GM18502 (cell line): Measurements from ENCODE around the gene CCDC9B.
A peak's percentile ranks its signal among the peaks of the same experiment; 100 is the strongest.

ENCODE experiments used
- ATAC-seq: cut with Tn5 transposase; IDR thresholded peaks from one replicate; pipeline ENCODE4 v1.9.1; 2021; ENCODE audit warnings: mild to moderate bottlenecking; ENCODE audit not compliant: unreplicated experiment, poor library complexity

The CCDC9B gene

DNA sequence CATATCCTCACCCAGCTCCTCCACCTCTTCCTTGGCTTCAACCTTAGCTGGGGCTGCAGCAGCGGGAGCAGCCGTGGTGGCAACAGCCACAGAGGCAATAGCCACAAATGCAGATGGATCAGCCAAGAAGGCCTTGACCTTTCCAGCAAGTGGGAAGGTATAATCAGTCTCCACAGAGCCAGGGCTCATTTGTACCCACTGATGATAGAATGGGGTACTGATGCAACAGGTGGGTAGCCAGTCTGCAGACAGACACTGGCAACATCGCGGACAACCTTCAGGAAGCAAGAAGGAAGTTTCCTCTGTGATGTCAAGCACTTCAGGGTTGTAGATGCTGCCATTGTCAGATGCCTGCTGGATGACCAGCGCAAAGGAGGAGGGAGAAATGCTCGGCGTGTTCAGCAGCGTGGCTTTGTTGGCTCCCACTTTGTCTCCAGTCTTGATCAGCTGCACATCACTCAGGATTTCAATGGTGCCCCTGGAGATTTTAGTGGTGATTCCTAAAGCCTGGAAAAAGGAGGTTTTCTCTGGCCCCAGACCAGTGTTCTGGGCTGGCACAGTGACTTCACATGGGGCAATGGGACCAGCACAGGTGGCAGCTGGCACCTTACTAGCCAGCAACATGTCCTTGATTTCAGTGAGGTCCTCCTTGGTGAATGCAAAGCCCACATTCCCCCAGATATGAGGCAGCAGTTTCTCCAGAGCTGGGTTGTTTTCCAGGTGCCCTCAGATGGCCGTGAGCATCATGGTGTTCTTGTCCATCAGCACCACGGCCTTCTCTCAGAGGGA lies 28.2 kb downstream of the CCDC9B start:
- ATAC-seq = no peak

DNA sequence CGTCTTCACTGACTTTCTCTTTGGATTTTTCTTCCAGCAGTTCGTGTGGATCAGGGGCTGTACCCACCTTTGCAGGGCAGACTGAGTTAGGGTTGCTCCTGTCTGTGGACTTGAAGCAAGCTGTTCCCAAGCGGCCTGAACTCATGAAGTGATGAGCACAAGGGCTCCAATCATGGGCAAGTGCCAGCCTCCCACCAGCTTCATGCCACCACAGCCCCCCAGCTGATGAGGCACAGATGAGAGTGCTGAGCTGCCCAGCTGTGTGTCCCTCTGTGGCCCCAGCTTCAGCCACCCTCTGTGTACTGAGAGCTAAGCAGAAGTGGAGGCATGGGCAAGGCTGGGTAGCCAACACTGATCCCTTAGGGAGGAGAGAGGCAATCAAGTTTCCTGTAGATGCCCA lies 29.7 kb downstream of the CCDC9B start:
- ATAC-seq = no peak

DNA sequence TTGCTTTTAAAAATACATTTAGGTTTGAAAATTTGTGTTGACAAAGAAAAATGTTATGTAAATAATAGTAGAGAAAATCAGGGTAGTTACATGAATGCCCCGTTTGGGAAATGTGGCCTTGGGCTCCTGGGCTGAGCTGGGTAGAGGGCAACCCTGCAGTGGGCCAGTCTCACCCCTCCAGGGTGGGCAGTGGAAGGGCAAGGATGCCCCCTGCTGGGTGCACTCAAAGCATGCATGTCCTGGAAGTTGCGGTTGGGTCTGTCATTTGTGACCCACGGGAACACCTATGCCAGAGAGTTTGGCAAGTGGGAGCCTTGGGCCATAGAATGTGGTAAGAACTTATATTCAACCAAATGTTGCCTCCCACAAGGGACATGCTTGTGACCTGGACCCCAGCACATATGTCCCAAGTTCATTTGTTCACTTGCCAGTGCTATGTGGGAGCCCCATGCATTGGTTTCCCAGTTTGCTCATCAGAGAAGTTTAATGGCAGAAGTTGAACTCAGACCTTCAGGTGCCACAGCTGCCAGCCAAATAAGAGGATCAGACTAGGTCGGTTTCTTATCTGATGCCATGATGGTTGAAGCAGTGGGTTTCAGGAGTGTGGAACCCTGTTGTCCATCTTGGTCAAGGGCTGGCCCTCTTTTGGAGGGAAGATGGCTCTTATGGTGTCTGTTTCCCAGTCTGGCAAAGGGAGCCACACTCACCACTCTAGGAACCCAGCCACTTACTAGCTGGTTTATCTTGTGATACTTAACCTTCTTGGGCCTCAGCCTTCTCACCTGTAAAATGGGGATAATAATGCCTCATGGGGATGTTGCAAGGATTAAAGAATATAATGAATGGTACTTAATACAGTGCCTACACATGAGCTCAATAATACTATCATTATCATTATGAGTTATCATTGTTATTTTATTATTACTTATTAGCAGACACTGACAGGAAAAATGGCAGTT lies 30.5 kb downstream of the CCDC9B start:
- no peak for ATAC-seq

GRCh38 chr15:40309344-40309862 lies 31.3 kb downstream of the CCDC9B start:
- no peak for ATAC-seq

- peak; percentile 71 for ATAC-seq
These were observed 33.1 kb downstream of the CCDC9B start, which contains the start of gene PLCB2 for GRCh38 chr15:40307421-40308211. Gene PLCB2, minus strand, starts transcription at chr15:40307935. Its CDS starts 263 bp downstream, at chr15:40307672.

DNA sequence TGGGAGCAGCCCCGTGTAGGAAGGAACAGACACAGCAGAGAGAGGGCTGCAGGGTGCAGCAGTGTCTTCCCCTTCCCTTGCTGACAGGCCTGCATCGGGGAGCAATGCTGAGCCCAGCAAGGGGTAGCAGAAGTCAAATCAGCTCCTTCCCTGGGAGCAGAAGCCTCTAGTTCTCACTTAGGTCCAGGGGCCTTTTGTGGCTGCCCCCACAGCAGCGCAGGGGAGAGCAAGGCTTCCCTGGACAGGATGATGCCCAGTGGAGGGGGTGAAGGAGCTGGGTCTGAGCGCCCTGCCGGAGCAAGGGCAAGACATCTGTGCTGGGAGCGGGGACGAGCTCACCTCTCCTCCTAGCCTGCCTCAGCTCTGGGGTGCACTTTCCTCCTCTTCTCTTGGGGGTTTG lies 33.8 kb downstream of the CCDC9B start:
- no peak for ATAC-seq

GRCh38 chr15:40306371-40306770 lies 34.4 kb downstream of the CCDC9B start:
- ATAC-seq = no peak

DNA sequence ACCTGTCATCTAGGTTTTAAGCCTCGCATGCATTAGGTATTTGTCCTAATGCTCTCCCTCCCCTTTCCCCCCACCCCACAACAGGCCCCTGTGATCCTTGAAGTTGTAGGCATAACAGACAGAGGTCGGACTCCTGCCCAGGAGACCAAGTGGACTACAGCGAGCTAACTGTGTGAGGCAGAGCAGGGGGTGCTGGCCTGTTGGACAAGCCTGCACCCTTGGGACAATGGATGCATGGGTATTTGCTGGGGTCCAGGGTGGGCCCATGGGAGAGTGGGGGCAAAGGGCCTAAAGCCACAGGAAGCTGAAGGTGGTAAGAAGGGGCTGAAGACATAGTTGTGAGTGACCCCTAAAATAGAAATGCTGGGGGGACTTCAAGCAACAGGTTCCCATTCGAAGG lies 35.5 kb downstream of the CCDC9B start:
- ATAC-seq = no peak

DNA sequence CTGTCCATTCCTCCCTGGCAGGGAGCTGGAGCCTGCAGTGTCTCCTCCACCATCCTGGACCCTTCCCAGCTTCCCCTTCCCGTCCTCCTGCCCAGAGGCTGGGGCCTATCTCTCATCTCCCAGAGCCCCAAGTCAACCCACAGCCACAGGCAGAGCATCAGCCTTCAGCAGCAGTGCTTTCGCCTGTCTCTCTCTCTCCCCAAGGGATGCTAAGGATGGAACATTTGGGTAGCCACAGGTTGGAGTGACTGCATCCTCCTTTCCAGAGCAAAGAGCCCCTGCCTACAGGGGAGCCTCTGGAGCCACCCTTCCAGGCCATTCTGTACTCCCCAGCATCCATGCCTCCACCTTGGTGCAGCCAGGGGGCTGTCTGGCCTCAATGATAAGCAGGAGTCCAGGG lies 37.2 kb downstream of the CCDC9B start:
- ATAC-seq = no peak

GRCh38 chr15:40302981-40303380 lies 37.8 kb downstream of the CCDC9B start:
- ATAC-seq = no peak

DNA sequence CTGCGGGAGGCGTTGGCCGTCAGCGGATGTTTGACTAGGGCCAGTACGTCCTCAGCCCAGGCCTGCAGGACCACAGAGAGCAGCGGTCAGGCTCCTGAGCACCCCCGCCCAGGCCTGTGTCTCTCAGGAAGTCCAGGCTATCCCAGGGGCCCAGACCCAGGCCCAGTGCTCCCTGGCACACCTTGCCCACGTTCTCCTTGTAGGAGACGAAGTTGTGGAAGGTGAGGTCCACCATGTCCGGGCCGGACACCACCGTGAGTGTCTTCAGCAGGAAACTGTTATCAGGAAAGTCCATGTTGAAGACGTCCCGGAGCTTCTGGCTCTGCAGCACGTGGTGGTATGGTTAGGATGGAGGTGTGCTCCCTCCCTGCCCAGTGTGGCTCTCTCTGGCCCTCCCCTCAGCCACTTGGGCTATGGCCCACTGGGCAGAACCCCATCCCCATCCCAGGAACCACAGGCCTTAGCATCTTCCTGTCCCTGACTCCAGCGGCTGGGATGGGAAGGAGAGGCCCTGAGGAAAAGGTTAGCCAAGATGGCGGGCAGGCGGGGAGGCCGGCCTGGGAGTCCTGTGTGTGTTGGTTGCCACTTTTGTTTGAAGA lies 38.4 kb downstream of the CCDC9B start:
- no peak for ATAC-seq

GRCh38 chr15:40301467-40302179 lies 39.1 kb downstream of the CCDC9B start:
- ATAC-seq = no peak

DNA sequence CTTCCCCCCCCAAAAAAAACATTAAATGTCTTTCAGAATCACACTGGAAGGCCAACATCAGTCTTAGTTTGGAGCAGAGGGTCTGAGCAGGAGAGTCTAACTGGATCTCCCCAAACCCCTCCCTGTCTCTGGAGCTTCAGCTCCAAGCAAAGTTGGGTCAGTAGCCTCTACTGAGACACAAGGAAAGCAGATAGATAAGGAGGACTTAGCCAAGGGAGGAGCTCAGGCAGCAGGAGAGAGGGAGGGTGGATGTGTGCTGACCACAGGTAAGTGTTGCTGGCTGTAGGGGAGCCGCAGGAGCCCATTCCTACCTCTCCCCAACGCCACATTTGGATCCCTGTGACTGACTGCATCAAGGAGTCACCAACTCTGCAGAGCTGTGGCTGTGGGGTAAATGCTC lies 40.0 kb downstream of the CCDC9B start:
- ATAC-seq = no peak

DNA sequence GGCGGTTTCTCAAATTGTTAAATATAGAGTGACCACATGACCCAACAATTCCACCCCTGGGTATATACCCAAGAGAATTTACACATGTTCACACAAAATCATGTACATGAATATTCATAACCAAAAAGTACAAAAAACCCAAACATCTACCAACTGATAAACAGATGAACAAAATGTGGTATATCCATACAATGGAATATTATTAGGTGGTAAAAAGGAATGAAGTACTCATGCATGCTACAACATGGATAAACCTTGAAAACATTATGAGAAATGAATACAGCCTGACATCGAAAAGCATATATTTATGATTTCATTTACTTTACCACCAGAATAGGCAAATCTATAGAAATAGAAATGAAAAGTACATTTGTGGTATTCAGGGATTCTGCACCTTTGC lies 40.4 kb downstream of the CCDC9B start:
- ATAC-seq = no peak

- ATAC-seq = no peak
These were observed 42.4 kb downstream of the CCDC9B start for GRCh38 chr15:40298216-40298935.

GRCh38 chr15:40297356-40297755 lies 43.4 kb downstream of the CCDC9B start:
- ATAC-seq = no peak

DNA sequence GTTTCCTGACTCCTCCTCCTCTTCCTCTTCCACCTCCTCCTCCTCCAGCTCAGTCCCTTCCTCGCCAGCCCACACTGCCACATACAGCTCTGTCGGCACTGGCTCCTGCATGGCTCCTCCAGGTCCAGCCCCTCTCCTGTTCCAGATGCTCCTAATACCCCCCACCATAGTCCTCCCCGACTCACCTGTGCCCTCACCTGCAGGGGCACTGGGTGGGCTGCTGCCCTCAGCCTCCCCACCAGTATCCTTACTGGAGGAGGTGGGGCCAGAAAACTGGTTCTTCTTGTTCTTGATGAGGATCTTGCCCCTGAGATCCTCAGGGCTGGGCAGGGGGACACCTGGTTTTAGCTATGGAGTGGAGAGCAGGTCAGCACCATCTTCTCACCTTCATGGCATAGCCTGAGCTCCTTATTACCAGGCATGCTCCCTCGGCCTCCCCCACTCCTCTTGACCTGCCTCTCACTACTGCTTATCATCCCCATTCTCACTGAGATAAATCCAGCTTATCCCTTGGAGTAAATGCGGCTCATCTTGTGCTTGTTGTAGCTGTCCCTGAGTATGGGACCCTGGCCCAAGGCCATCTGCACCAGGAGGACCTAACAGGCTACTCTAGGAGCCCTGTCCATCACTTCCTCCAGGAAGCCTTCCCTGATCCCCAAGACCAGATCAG lies 44.0 kb downstream of the CCDC9B start:
- ATAC-seq = no peak
